HG02571 (cell line): Measurements from ENCODE around the gene BCAR3.

Source experiments
- ATAC-seq: cut with Tn5 transposase; IDR thresholded peaks from one replicate; pipeline ENCODE4 v1.9.1; 2021; ENCODE audit warnings: mild to moderate bottlenecking, moderate library complexity; ENCODE audit not compliant: unreplicated experiment

BCAR3 gene

GRCh38 chr1:93617670-93618499 lies 63.8 kb downstream of the BCAR3 start:
- no peak for ATAC-seq

GRCh38 chr1:93616996-93617669 lies 64.5 kb downstream of the BCAR3 start:
- no peak for ATAC-seq

- ATAC-seq = no peak
Observed at GRCh38 chr1:93616221-93616995, 65.2 kb downstream of the BCAR3 start.

- ATAC-seq = peak; percentile 69
Observed at GRCh38 chr1:93615582-93616150, 66.0 kb downstream of the BCAR3 start.

- ATAC-seq = peak; percentile 45
Observed at GRCh38 chr1:93614986-93615581, 66.6 kb downstream of the BCAR3 start.

GRCh38 chr1:93614541-93614940 lies 67.1 kb downstream of the BCAR3 start:
- no peak for ATAC-seq

GRCh38 chr1:93613898-93614297 lies 67.7 kb downstream of the BCAR3 start:
- ATAC-seq = no peak

GRCh38 chr1:93612510-93612909 lies 69.1 kb downstream of the BCAR3 start:
- no peak for ATAC-seq

GRCh38 chr1:93611668-93612067 lies 70.0 kb downstream of the BCAR3 start:
- ATAC-seq = no peak

- no peak for ATAC-seq
Observed at GRCh38 chr1:93609536-93609935, 72.1 kb downstream of the BCAR3 start.

- peak; percentile 33 for ATAC-seq
Observed at GRCh38 chr1:93608187-93609109, 73.2 kb downstream of the BCAR3 start.

- peak; percentile 86 for ATAC-seq
Observed at GRCh38 chr1:93607814-93608186, 73.8 kb downstream of the BCAR3 start.

GRCh38 chr1:93605812-93606512 lies 75.7 kb downstream of the BCAR3 start:
- no peak for ATAC-seq

GRCh38 chr1:93605026-93605568 lies 76.5 kb downstream of the BCAR3 start:
- no peak for ATAC-seq

GRCh38 chr1:93604411-93604810 lies 77.2 kb downstream of the BCAR3 start:
- no peak for ATAC-seq

- no peak for ATAC-seq
Observed at GRCh38 chr1:93603601-93604000, 78.0 kb downstream of the BCAR3 start.

- no peak for ATAC-seq
Observed at GRCh38 chr1:93603106-93603505, 78.5 kb downstream of the BCAR3 start.

- ATAC-seq = no peak
Observed at GRCh38 chr1:93602101-93602500, 79.5 kb downstream of the BCAR3 start.

- ATAC-seq = no peak
Observed at GRCh38 chr1:93601686-93602085, 80.0 kb downstream of the BCAR3 start.
